Astrocyte of the spinal cord (primary cell): ENCODE measurements around the gene PIGW.

Experiments used
- DNase-seq: peaks from one replicate; pipeline ENCODE4 v3.0.0; 2011; ENCODE audit warnings: low read depth, low spot score
- H3K4me3 ChIP-seq: 2 replicates; pipeline ENCODE4 v1.5.1; 2011; ENCODE audit warnings: low read depth, mild to moderate bottlenecking, low read length, moderate library complexity
- CTCF ChIP-seq: IDR thresholded peaks from 2 replicates; pipeline ENCODE4 v1.5.1; 2012; ENCODE audit warnings: low read depth, mild to moderate bottlenecking, low read length, inconsistent platforms
- in situ Hi-C: cut with HindIII; loops from 2 replicates; pipeline ENCODE4 v1.10.0; 2017; ENCODE audit warnings: low sequenced_read_pairs

PIGW gene

GRCh38 chr17:36547776-36548175 is 13.0 kb downstream of the PIGW start:
- peak overlapping the region; percentile 96 for H3K4me3 ChIP-seq
- in situ Hi-C loops: no loop called here
- DNase-seq: no peak
- TF ChIP-seq CTCF: no peak

- TF ChIP-seq CTCF: no peak
- no peak overlapping the region for H3K4me3 ChIP-seq
- DNase-seq: no peak
- in situ Hi-C loops: no loop called here
These were observed 16.0 kb downstream of the PIGW start for GRCh38 chr17:36550491-36551417.

- in situ Hi-C loops: no loop called here
- TF ChIP-seq CTCF: no peak
- DNase-seq: no peak
- no peak overlapping the region for H3K4me3 ChIP-seq
These were observed 18.7 kb downstream of the PIGW start for GRCh38 chr17:36553459-36553858.

- in situ Hi-C loops: no loop called here
These were observed 31.3 kb downstream of the PIGW start for GRCh38 chr17:36566081-36566480.

GRCh38 chr17:36575028-36575427 is 40.2 kb downstream of the PIGW start:
- DNase-seq: no peak
- no peak for TF ChIP-seq CTCF
- H3K4me3 ChIP-seq: no peak overlapping the region
- in situ Hi-C loops: no loop called here

More at GRCh38 chr17:36566081-36566480, 31.3 kb downstream of the PIGW start:
- no peak overlapping the region for H3K4me3 ChIP-seq
- DNase-seq: no peak
- TF ChIP-seq CTCF: no peak

GRCh38 chr17:36576793-36577192 is 42.0 kb downstream of the PIGW start:
- DNase-seq: no peak
- in situ Hi-C loops: no loop called here
- no peak overlapping the region for H3K4me3 ChIP-seq
- TF ChIP-seq CTCF: no peak
